WTC11 (cell line): ENCODE measurements around the gene RADIL. TPM values are rescaled to one million over a fixed set of nuclear protein-coding genes. Genes with fewer than 3 reads are reported as not detected.

ENCODE experiments used
- ATAC-seq: fragments of 200-7000 bp; cut with Tn5 transposase; 2 replicates; pipeline ENCODE4 v1.10.0; 2021; ENCODE audit warnings: mild to moderate bottlenecking, moderate library complexity
- CTCF ChIA-PET: fragments of 300-600 bp; sonication (Branson Sonifier 250); formaldehyde crosslinking; loops from one replicate; lab custom pipeline; 2021; ENCODE audit warnings: antibody characterized with exemption; lab: Charles Lee
- POLR2A ChIA-PET: fragments of 350-600 bp; sonication (Branson Sonifier 250); formaldehyde crosslinking; loops from one replicate; lab custom pipeline; 2021; ENCODE audit warnings: antibody characterized with exemption; lab: Charles Lee
- DNase-seq: peaks from one replicate; pipeline ENCODE4 v3.0.0; 2021; ENCODE audit warnings: low spot score
- H3K27ac Mint-ChIP-seq: 2 replicates; pipeline ENCODE4 v1.8.0; 2021; ENCODE audit warnings: mixed read lengths
- H3K27me3 Mint-ChIP-seq: 2 replicates; pipeline ENCODE4 v1.8.0; 2021; ENCODE audit warnings: low read depth, mild to moderate bottlenecking, moderate library complexity, mixed read lengths
- H3K36me3 Mint-ChIP-seq: 2 replicates; pipeline ENCODE4 v1.8.0; 2021; ENCODE audit warnings: mixed read lengths
- H3K4me1 Mint-ChIP-seq: 2 replicates; pipeline ENCODE4 v1.8.0; 2022; ENCODE audit warnings: mixed read lengths
- H3K4me3 Mint-ChIP-seq: 2 replicates; pipeline ENCODE4 v1.8.0; 2021; ENCODE audit warnings: mild to moderate bottlenecking, moderate library complexity, mixed read lengths
- H3K9me3 Mint-ChIP-seq: 2 replicates; pipeline ENCODE4 v1.8.0; 2021; ENCODE audit warnings: mixed read lengths
- AFF4 ChIP-seq: sonication (generic); formaldehyde crosslinking; IDR thresholded peaks from 2 replicates; pipeline ENCODE4 v1.8.1; 2023; ENCODE audit warnings: mild to moderate bottlenecking, missing genetic modification reagents, borderline replicate concordance
- ATF2 ChIP-seq: sonication (generic); formaldehyde crosslinking; IDR thresholded peaks from 2 replicates; pipeline ENCODE4 v1.8.1; 2022; ENCODE audit warnings: low read depth, missing genetic modification reagents, borderline replicate concordance
- ATF6 ChIP-seq: sonication (generic); formaldehyde crosslinking; IDR thresholded peaks from 2 replicates; pipeline ENCODE4 v1.8.1; 2023; ENCODE audit warnings: mild to moderate bottlenecking, missing genetic modification reagents
- CREB1 ChIP-seq: sonication (generic); formaldehyde crosslinking; IDR thresholded peaks from 2 replicates; pipeline ENCODE4 v1.8.0; 2023; ENCODE audit warnings: mild to moderate bottlenecking, missing genetic modification reagents
- CTCF ChIP-seq: fragments of 200-600 bp; IDR thresholded peaks from 2 replicates; pipeline ENCODE4 v1.8.0; 2022; ENCODE audit warnings: antibody characterized with exemption
- GABPB1 ChIP-seq: sonication (generic); formaldehyde crosslinking; IDR thresholded peaks from 2 replicates; pipeline ENCODE4 v1.8.1; 2023; ENCODE audit warnings: mild to moderate bottlenecking, missing genetic modification reagents
- IRF2 ChIP-seq: sonication (generic); formaldehyde crosslinking; IDR thresholded peaks from 2 replicates; pipeline ENCODE4 v1.8.0; 2022; ENCODE audit warnings: low read depth, missing genetic modification reagents, borderline replicate concordance
- NR3C1 ChIP-seq: sonication (generic); formaldehyde crosslinking; conservative IDR thresholded peaks from 2 replicates; pipeline ENCODE4 v1.8.1; 2023; ENCODE audit warnings: low read depth, mild to moderate bottlenecking, missing genetic modification reagents
- RORB ChIP-seq: fragments of 250-450 bp; sonication (Bioruptor Pico); IDR thresholded peaks from 2 replicates; pipeline ENCODE4 v1.9.0; 2021; ENCODE audit warnings: mild to moderate bottlenecking
- SOX15 ChIP-seq: fragments of 250-450 bp; sonication (Bioruptor Pico); IDR thresholded peaks from 2 replicates; pipeline ENCODE4 v1.9.0; 2021; ENCODE audit warnings: mild to moderate bottlenecking
- SP1 ChIP-seq: sonication (generic); formaldehyde crosslinking; conservative IDR thresholded peaks from 2 replicates; pipeline ENCODE4 v1.8.1; 2022; ENCODE audit warnings: missing genetic modification reagents
- TEAD1 ChIP-seq: sonication (generic); formaldehyde crosslinking; IDR thresholded peaks from 2 replicates; pipeline ENCODE4 v1.8.0; 2022; ENCODE audit warnings: mild to moderate bottlenecking, missing genetic modification reagents
- ZNF138 ChIP-seq: sonication (generic); formaldehyde crosslinking; conservative IDR thresholded peaks from 2 replicates; pipeline ENCODE4 v1.8.1; 2022; ENCODE audit warnings: mild to moderate bottlenecking, moderate library complexity, missing genetic modification reagents
- total RNA-seq: library from RNA; stranded (reverse); gene quantifications from 3 replicates; pipeline ENCODE4 v1.2.3, GENCODE V29; 2021

Gene RADIL
- total RNA-seq, 1 experiment from 2014 or later: 11.1 TPM

GRCh38 chr7:4766666-4767519 is 116.6 kb downstream of the RADIL start:
- Mint-ChIP-seq H3K9me3 (no peaks in the 10 kb centered on the region), H3K27ac (no peak overlapping the region; the same call in 1 of the 2 replicates)
- no peak for TF ChIP-seq AFF4 (CRISPR knock-in tag)
- TF ChIP-seq ATF2: no peak
- TF ChIP-seq, all 79 proteins: peak for 0

GRCh38 chr7:4765776-4766490 is 117.6 kb downstream of the RADIL start:
- POLR2A ChIA-PET: no interaction called here
- Mint-ChIP-seq H3K36me3 (peaks cover 5% of the 10 kb centered on the region), H3K4me3 (no peak overlapping the region)
- ATAC-seq: peak; percentile 84
- CTCF ChIA-PET: interaction anchor here (1.0 to 1.6 kb wide), 3 partner anchors 21 to 323 kb away, joined by 3 to 8 read pairs (median 3); no protein-coding TSS in a partner anchor
- peak; percentile 65 for DNase-seq
- TF ChIP-seq IRF2 (CRISPR knock-in tag): no peak
- TF ChIP-seq, all 79 proteins: peak for 0
- Mint-ChIP-seq H3K27ac (no peak overlapping the region), H3K9me3 (no peaks in the 10 kb centered on the region), H3K4me1 (no peaks in the 10 kb centered on the region), H3K27me3 (no peaks in the 10 kb centered on the region)

More at GRCh38 chr7:4766666-4767519, 116.6 kb downstream of the RADIL start:
- Mint-ChIP-seq H3K4me1 (no peaks in the 10 kb centered on the region), H3K27me3 (no peaks in the 10 kb centered on the region), H3K4me3 (no peak overlapping the region), H3K36me3 (peaks cover 5% of the 10 kb centered on the region)
- POLR2A ChIA-PET: no interaction called here
- CTCF ChIA-PET: interaction anchor here (1.0 to 1.6 kb wide), 2 partner anchors 26 to 322 kb away, joined by 3 to 8 read pairs; no protein-coding TSS in a partner anchor
- ATAC-seq (no peak), DNase-seq (no peak)

GRCh38 chr7:4764402-4765007 is 119.0 kb downstream of the RADIL start:
- Mint-ChIP-seq H3K9me3 (no peaks in the 10 kb centered on the region), H3K4me3 (no peak overlapping the region), H3K4me1 (no peaks in the 10 kb centered on the region), H3K36me3 (peaks cover 12% of the 10 kb centered on the region), H3K27me3 (no peaks in the 10 kb centered on the region), H3K27ac (0 out of 2 replicates have a peak overlapping the region, but pooled peaks have one; percentile 37)
- CTCF ChIA-PET: no interaction called here
- ATAC-seq: no peak
- POLR2A ChIA-PET: no interaction called here
- no peak for DNase-seq
- TF ChIP-seq RORB (CRISPR knock-in tag): no peak
- TF ChIP-seq SP1: no peak
- TF ChIP-seq TEAD1 (CRISPR knock-in tag): no peak
- no peak for TF ChIP-seq NR3C1 (CRISPR knock-in tag)
- TF ChIP-seq ZNF138 (CRISPR knock-in tag): no peak
- no peak for TF ChIP-seq SOX15 (CRISPR knock-in tag)
- no peak for TF ChIP-seq GABPB1 (CRISPR knock-in tag)
- TF ChIP-seq CTCF: no peak
- no peak for TF ChIP-seq AFF4 (CRISPR knock-in tag)
- no peak for TF ChIP-seq CREB1 (CRISPR knock-in tag)
- TF ChIP-seq ATF6 (CRISPR knock-in tag): no peak
- no peak for TF ChIP-seq IRF2 (CRISPR knock-in tag)
